Stomach (tissue), 8 donors: ENCODE measurements around the gene TRH. TPM values are rescaled to one million over a fixed set of nuclear protein-coding genes. Genes with fewer than 3 reads are reported as not detected.

Experiments
- polyA plus RNA-seq, 3 donors: library from polyadenylated mRNA; stranded (reverse); fragments of 200-250 nt; gene quantifications; one replicate each; pipeline ENCODE4 v1.2.3, GENCODE V29; 2013
- total RNA-seq, 5 donors: library from RNA; depleted of rRNA; stranded (reverse); fragments of >200 nt; gene quantifications; one replicate each; pipeline versions ENCODE4 v1.1.0 to v1.2.3, GENCODE V29; 2014 to 2016
- donor health status: healthy with polysubstance abuse.
- donor health status: Bipolar disorder and iron deficiency.
- donor health status: healthy.

TRH gene
- total and polyA plus RNA-seq, 8 donors = 0.37 TPM; not detected in 7

Other genes with a start within 250 kb of the TRH start
- gene TMCC1, start 81.0 kb upstream of the TRH start, total RNA-seq = 10 to 100 TPM in 2 of 5 donors, 1 to 10 TPM in 3; 7.8 to 26.6 (median 8.9) TPM
- gene TMCC1, start 81.0 kb upstream of the TRH start, polyA plus RNA-seq = 10 to 100 TPM in 1 of 3 donors, 1 to 10 TPM in 2; 5.0 to 11.6 (median 9.6) TPM
- not detected for gene ALG1L2, start 107.1 kb downstream of the TRH start, total RNA-seq
- not detected for gene ALG1L2, start 107.1 kb downstream of the TRH start, polyA plus RNA-seq